Tibial nerve (tissue), 3 donors: ENCODE results near the gene UTY.
"Not testable (repeated sequence)": the region's sequence is repeated elsewhere in the genome, so short reads cannot be mapped to it uniquely, and the experiment has no call there.

Experiments
- POLR2A ChIP-seq, 2 donors: fragments of 450-650 bp; IDR thresholded peaks; one replicate each; pipeline ENCODE4 v1.6.1; 2017; ENCODE audit warnings: antibody characterized with exemption in 2 of 2, mild to moderate bottlenecking in 2 of 2, moderate library complexity in 2 of 2
- TF ChIP-seq, protein P1 (sequence below), 5 experiments: fragments of 200-600 bp in 3 of 5; fragments of 450-650 bp in 2 of 5; sonication (generic) in 3 of 5; IDR thresholded peaks; one replicate each; pipeline ENCODE4 v1.5.1; 2016 to 2019; ENCODE audit warnings: antibody characterized with exemption in 5 of 5, mild to moderate bottlenecking in 3 of 5, moderate library complexity in 2 of 5

GRCh38 chrY:13282151-13283054, 197.4 kb downstream of the UTY start:
- TF ChIP-seq, protein P1, sequence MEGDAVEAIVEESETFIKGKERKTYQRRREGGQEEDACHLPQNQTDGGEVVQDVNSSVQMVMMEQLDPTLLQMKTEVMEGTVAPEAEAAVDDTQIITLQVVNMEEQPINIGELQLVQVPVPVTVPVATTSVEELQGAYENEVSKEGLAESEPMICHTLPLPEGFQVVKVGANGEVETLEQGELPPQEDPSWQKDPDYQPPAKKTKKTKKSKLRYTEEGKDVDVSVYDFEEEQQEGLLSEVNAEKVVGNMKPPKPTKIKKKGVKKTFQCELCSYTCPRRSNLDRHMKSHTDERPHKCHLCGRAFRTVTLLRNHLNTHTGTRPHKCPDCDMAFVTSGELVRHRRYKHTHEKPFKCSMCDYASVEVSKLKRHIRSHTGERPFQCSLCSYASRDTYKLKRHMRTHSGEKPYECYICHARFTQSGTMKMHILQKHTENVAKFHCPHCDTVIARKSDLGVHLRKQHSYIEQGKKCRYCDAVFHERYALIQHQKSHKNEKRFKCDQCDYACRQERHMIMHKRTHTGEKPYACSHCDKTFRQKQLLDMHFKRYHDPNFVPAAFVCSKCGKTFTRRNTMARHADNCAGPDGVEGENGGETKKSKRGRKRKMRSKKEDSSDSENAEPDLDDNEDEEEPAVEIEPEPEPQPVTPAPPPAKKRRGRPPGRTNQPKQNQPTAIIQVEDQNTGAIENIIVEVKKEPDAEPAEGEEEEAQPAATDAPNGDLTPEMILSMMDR (IDR thresholded peaks at IDR 0.05) = not testable (repeated sequence)
- not testable (repeated sequence) for TF ChIP-seq POLR2A (IDR thresholded peaks at IDR 0.05)
